NB4 (cell line): ENCODE measurements around the gene COX5B.
"Not testable (repeated sequence)": the region's sequence is repeated elsewhere in the genome, so short reads cannot be mapped to it uniquely, and the experiment has no call there.

ENCODE experiments used
- CTCF ChIP-seq: IDR thresholded peaks from one replicate; pipeline ENCODE4 v1.5.1; 2012; ENCODE audit warnings: low read depth, low read length
- MAX ChIP-seq: IDR thresholded peaks from 2 replicates; pipeline ENCODE4 v1.6.1; 2011; ENCODE audit warnings: low read depth, low read length

GRCh38 chr2:97687235-97687634 is 41.4 kb downstream of the COX5B start:
- TF ChIP-seq CTCF, MAX: not testable (repeated sequence)
